Lower leg skin (tissue), 4 donors: ENCODE data around the gene ELF4. TPM values are rescaled to one million over a fixed set of nuclear protein-coding genes. Genes with fewer than 3 reads are reported as not detected.
A peak's percentile ranks its signal among the peaks of the same experiment; 100 is the strongest.

ENCODE experiments used
- DNase-seq, 2 donors: peaks; one replicate each; pipeline ENCODE4 v3.0.0-alpha.2; 2019; ENCODE audit warnings: low spot score in 2 of 2
- H3K4me3 ChIP-seq: fragments of 200-600 bp; sonication (generic); 2 replicates; pipeline ENCODE4 v1.5.1; 2017; ENCODE audit warnings: mild to moderate bottlenecking, low read depth; ENCODE audit not compliant: poor library complexity, severe bottlenecking
- CTCF ChIP-seq, 3 donors: fragments of 450-650 bp; IDR thresholded peaks; one replicate each; pipeline ENCODE4 v1.5.1; 2016; ENCODE audit warnings: antibody characterized with exemption in 3 of 3, mild to moderate bottlenecking in 3 of 3, moderate library complexity in 2 of 3
- POLR2A ChIP-seq, 2 donors: fragments of 450-650 bp; IDR thresholded peaks; one replicate each; pipeline ENCODE4 v1.6.1; 2016 to 2017; ENCODE audit warnings: antibody characterized with exemption in 2 of 2, mild to moderate bottlenecking in 1 of 2, moderate library complexity in 1 of 2
- WGBS, 2 donors: methylation state at CpG; one replicate each; pipeline ENCODE4 v1.1.5; 2018; 5-methylcytosine and 5-hydroxymethylcytosine counted together
- intact Hi-C: fragments of 100-400 bp; cut with DNase I; formaldehyde crosslinking; loops from one replicate; pipeline ENCODE4 v1.15.0; 2023; ENCODE audit warnings: low total_unique reads
- total RNA-seq, 4 donors: library from RNA; depleted of rRNA; stranded (reverse); fragments of >200 nt; gene quantifications; one replicate each; pipeline ENCODE4 v1.1.0, GENCODE V29; 2016

ELF4 gene
- total RNA-seq, 4 donors from 2014 or later, result 10.8 to 19.1 (median 16.4) TPM

GRCh38 chrX:130066975-130067615 lies 43.2 kb downstream of the ELF4 start:
- DNase-seq, result no peak
- intact Hi-C loops, result no loop called here
- H3K4me3 ChIP-seq, result no peak overlapping the region
- 66 to 81% methylated on average over 5 to 15 of the region's 15 CpGs for WGBS, 2 donors
- TF ChIP-seq CTCF (IDR thresholded peaks at IDR 0.05) (no peak), POLR2A (IDR thresholded peaks at IDR 0.05) (no peak)

- peak; percentile 53 to 95 for DNase-seq
- TF ChIP-seq POLR2A (IDR thresholded peaks at IDR 0.05), result no peak
- peak in 1 of 3 donors; percentile 69 for TF ChIP-seq CTCF (IDR thresholded peaks at IDR 0.05)
- peak overlapping the region; percentile 15 for H3K4me3 ChIP-seq
- intact Hi-C loops, result no loop called here
- WGBS, 2 donors, result 48% methylated on average over 68 of the region's 87 CpGs; no CpG with 5 or more reads in 1 of the 2 donors
Observed at GRCh38 chrX:130060122-130061069, 49.9 kb downstream of the ELF4 start.

- DNase-seq, result no peak
- intact Hi-C loops, result no loop called here
- WGBS, 2 donors, result 77 to 82% methylated on average over 6 to 7 of the region's 7 CpGs
- TF ChIP-seq POLR2A (IDR thresholded peaks at IDR 0.05), result no peak
- TF ChIP-seq CTCF (IDR thresholded peaks at IDR 0.05), result no peak
- H3K4me3 ChIP-seq, result no peak overlapping the region
Observed at GRCh38 chrX:130058652-130059051, 51.6 kb downstream of the ELF4 start.

- TF ChIP-seq CTCF (IDR thresholded peaks at IDR 0.05) (no peak), POLR2A (IDR thresholded peaks at IDR 0.05) (no peak)
- DNase-seq, result no peak
- WGBS, 2 donors, result 72 to 82% methylated on average over 9 of the region's 9 CpGs
- intact Hi-C loops, result no loop called here
- no peak overlapping the region for H3K4me3 ChIP-seq
Observed at GRCh38 chrX:130057209-130057608, 53.1 kb downstream of the ELF4 start.

GRCh38 chrX:130055899-130056298 lies 54.4 kb downstream of the ELF4 start:
- H3K4me3 ChIP-seq, result no peak overlapping the region
- DNase-seq, result no peak
- intact Hi-C loops, result no loop called here
- 83 to 84% methylated on average over 18 of the region's 18 CpGs for WGBS, 2 donors
- TF ChIP-seq POLR2A (IDR thresholded peaks at IDR 0.05) (no peak), CTCF (IDR thresholded peaks at IDR 0.05) (no peak)
